Superior temporal gyrus (tissue), 1 donor: ENCODE measurements around the gene C17orf50.

Experiments used
- DNase-seq: peaks from one replicate; pipeline ENCODE4 v3.0.0-alpha.2; 2016; ENCODE audit errors: extremely low spot score

The C17orf50 gene

GRCh38 chr17:35788477-35789368, 28.0 kb downstream of the C17orf50 start:
- no peak for DNase-seq

- DNase-seq, result no peak
These were observed 30.2 kb downstream of the C17orf50 start for GRCh38 chr17:35790841-35791240.

DNA sequence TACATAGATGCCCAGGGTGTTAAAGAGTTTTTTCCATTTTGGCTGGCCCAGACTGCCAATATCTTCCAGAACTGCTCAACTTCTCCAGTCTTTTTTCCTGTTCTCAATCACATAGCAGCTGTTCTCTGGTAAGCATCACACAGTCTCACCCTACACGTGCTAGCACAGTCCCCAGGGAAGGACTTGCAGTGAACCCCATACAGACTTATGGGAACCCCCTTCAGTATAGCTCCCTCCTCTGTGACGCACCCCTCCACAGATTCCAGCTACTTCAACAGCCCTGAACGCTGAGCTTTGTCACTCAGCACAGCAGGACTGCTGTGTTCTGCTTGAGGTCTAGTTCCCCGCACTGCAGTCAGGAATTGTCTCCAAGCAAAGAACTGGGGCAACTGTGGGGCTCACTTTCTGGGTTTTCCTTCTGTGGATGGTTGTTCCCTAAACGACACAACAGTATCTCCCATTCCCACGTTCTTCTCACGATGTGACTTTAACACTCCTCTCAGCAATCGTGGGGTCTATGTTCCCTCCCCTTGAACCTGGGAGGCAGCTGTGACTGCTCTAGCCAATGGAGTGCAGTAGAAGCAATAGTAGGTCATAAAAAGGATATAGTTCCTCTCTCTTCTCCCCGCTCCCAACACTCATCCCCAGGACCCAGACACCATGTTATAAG, 31.1 kb downstream of the C17orf50 start:
- DNase-seq, result no peak

- no peak for DNase-seq
These were observed 32.6 kb downstream of the C17orf50 start for GRCh38 chr17:35793257-35793656.

- DNase-seq, result no peak
These were observed 34.6 kb downstream of the C17orf50 start, which contains the start of gene MMP28 for GRCh38 chr17:35795007-35795870. TSS of gene MMP28 (minus strand) at chr17:35795641. CDS start at chr17:35795377, 264 bp downstream.

DNA sequence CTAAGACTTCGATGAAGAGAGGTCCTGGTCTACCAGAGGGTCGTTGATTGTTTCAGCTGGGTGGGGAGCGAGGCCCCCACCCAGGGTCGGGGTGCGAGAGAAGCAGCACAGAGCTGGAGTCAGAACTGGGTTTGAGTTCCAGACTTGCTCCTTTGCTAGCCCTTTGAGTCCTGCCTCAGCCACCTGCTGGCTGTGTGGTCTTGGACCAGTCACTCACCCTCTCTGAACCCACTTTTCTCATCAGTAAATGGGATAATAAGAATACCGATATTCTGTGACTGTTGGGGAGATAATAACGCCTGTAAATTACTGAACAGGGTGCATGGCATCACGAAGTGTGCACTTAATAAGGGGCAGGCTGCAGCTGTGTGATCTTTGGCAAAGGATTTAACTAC, 35.2 kb downstream of the C17orf50 start:
- DNase-seq, result no peak

GRCh38 chr17:35796942-35797341, 36.3 kb downstream of the C17orf50 start:
- DNase-seq, result no peak

DNA sequence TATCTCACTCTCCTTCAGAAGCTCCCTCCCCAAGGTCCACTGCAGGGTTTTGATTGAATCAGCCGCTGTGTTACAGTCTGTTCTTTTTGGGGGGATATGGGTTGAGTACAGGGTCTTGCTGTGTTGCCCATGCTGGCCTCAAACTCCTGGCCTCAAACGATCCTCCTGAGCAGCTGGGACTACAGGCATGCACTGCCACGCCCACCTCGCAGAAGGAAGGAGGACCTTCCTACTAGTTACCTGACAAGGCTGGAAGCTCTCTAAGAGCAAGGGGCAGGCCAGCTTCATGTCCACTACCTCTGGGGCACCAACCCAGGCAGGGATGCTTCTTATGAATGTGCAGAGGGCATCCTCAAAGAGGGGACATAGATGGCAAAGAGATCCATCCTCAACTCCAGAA, 36.7 kb downstream of the C17orf50 start:
- no peak for DNase-seq

- no peak for DNase-seq
These were observed 37.2 kb downstream of the C17orf50 start for GRCh38 chr17:35797918-35798317.

DNA sequence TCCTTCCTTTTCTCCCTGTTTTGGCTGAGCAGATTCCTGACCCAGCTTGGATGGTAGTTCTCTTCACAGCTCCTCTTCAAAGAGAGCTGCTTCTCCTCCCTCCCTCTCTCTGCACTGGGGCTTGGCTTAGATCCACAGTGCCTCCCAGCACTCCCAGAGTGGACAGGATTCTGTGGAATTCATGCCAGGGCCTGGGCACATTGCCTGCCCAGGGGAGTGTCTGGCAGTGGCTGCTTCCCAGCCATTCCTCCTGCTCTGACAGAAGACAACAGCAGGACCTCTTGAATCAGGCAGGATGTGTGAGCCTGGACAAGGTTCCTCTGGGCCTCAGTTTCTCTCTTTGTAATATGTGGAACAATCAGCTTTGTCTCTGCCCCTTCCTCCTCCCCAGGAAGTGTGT, 39.3 kb downstream of the C17orf50 start:
- peak; percentile 50 for DNase-seq

DNA sequence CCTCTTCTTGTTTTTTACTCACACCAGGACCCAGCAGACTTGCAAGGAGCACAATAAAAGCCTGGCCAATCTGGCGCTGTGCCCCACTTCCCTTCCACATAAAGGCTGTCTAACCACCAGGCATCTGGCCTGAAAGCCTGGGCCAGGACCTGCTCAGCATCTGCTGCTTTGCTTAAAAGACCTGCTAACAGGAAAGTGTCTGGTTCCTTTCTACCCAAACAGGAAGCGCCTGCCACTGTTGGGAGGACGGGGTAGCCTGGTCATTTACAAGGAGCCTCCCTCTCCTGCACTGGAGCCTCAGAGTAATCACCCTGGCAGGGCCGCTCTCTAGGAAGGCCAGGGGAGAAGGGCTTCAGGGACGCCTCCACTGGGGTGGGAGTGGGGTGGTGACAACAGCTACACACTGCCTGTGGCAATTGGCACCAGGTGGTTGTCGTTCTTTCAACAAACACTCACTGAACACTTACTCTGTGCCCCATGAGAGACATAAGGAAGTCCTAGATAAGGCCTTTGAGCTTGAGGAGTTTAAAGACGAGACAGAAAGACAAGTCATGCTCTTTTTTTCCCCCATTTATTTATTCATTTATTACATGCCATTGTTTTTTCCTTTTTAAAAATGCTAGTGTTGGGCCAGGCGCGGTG, 41.0 kb downstream of the C17orf50 start:
- DNase-seq, result no peak

DNA sequence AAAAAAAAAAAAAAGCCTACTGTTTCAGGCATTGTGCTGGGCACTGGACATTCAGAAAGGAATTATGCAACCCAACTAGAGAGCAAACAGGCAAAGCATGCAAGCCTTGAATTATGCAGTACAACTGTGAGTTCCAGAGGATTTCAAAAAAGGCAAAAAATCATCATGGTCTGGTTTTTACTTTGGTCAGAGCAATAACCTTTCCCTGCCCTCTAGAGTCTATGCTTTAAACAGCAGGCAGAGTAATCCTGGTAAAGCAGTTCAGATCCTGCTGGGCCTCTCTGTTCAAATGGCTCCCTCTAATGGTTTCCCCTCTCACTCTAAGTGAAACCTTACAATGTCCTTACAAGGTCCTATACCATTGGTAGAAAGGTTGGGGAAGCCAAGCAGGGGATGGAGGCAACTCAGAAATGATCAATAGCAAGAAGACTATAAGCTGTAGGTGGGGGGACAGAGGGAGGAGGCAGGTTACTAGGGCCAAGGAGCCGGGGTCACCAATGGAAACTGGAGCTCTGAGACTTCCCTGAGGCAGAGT, 44.0 kb downstream of the C17orf50 start:
- DNase-seq, result peak; percentile 86

DNA sequence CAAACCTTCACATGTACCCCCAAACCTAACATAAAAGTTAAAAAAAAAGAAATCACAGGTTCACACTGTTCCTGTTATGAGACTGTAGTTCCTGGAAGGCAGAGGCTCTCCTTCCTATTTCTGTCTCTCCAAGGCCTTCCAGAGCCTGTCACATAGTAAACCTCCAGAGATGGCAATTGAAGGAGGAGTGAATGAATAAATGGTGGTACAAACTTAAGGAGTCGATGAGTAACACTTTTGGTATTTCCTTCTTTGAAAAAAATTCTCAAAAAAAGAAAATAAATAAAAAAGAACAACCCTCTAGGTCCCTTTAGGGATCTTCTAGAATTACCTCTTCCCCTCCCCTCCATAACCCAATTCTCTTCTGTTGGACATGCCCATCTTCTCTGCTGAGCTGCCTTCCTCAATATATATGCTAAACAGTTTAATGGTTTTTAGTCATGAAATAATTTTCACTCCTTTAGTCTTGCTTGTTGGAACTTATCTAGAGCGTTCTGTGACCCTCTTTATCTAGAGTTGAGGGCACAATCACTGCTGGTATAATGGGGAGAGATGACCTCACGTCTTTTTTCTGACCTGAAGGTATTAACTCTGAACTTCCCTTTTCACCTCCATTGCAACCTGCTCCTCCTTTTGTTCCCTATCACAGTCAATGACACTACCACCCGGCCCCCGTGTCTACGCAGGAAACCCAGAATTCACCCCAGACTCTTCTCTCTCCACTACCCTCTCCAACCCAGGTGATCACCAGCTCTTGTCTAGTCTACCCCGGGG, 46.9 kb downstream of the C17orf50 start:
- no peak for DNase-seq

DNA sequence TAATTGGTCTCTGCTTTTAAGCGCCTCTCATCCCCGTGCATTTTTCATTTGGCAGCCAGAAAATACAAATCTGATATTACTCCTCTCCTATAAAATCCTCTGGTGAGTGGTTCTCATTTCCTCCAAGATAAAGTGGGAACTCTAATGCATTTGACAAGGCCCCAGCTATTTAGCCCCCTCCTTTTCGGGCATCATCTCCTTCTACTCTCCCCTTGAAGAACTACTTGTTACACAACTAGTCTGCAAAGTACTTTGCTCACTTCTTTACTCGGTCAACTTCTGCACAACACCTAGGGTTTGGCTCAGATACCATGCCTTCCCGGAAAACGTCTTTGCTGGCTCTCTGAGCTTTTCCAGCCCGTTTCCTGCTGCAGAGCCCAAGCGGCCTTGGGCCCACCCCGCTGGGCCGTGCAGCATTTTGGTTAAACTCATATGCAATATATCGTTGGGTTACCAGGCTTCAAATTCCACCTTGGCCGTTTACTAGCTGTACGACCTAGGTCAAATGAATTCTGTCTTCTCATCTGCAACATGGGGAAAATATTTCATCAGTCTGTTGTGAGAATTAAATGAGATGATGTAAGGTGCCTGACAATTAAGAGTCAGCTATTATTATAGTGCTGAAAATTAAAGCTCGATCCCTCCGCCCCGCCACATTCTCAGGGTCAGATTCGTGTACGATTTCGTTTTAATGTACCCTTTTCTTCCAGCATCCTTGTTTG, 47.7 kb downstream of the C17orf50 start:
- DNase-seq, result no peak

- peak; percentile 99 for DNase-seq
These were observed 48.5 kb downstream of the C17orf50 start, which contains the start of gene TAF15 for GRCh38 chr17:35808962-35809854. TSS of gene TAF15 (plus strand) at chr17:35809484. CDS start at chr17:35809570, 86 bp downstream.

GRCh38 chr17:35809855-35810461, 49.3 kb downstream of the C17orf50 start:
- no peak for DNase-seq

- no peak for DNase-seq
These were observed 51.1 kb downstream of the C17orf50 start for GRCh38 chr17:35811759-35812158.

DNA sequence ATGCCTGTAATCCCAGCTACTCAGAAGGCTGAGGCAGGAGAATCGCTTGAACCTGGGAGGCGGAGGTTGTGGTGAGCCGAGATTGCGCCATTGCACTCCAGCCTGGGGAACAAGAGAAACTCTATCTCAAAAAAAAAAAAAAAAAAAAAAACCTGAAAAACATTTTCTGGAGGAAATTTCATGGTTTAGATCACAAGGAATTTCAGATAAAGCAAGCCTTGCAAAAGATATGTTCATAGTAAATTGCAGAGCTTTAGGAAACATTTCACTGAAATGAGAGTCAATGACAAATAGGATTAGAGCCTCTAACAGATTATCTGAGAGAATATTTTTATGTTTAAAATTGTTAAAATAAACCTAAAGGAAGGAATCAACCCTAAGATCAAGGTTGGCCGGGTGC, 51.8 kb downstream of the C17orf50 start:
- DNase-seq, result no peak
